Transverse colon (tissue), 4 donors: ENCODE measurements around the gene MOBP.

Source experiments
- POLR2A ChIP-seq: fragments of 450-650 bp; IDR thresholded peaks from one replicate; pipeline ENCODE4 v1.6.1; 2016; ENCODE audit warnings: antibody characterized with exemption, mild to moderate bottlenecking, moderate library complexity
- POLR2AphosphoS5 ChIP-seq, 3 donors: sonication (generic); formaldehyde crosslinking; IDR thresholded peaks; one replicate each; pipeline ENCODE4 v1.6.1; 2016; ENCODE audit warnings: antibody characterized with exemption in 3 of 3
- TF ChIP-seq, protein P1 (sequence below), 5 experiments: fragments of 200-600 bp in 3 of 5; fragments of 450-650 bp in 2 of 5; sonication (generic) in 3 of 5; IDR thresholded peaks; 1 replicate in 2 of 5; 2 replicates in 3 of 5; pipeline ENCODE4 v1.5.1; 2016 to 2017; ENCODE audit warnings: antibody characterized with exemption in 5 of 5, inconsistent platforms in 3 of 5, mild to moderate bottlenecking in 2 of 5, moderate library complexity in 1 of 5

DNA sequence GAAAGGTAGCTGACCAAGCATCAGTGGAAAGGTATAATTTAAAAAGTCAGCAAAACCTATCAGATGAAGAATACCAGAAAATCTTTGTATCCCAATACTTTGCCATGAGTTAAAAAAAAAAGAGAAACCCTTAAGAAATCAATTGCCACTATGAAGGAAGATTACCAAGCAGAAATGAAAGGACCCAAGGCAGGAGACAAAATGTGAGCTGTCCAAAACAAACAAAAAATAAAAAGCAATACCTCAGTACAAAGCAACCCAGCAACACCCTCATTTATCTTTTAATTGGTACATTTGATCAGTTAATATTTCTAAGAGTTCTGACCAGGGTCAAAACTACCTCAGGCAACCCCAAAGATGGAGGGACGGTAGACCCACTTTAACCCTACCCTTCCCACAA is 65.3 kb downstream of the MOBP start:
- TF ChIP-seq, protein P1, sequence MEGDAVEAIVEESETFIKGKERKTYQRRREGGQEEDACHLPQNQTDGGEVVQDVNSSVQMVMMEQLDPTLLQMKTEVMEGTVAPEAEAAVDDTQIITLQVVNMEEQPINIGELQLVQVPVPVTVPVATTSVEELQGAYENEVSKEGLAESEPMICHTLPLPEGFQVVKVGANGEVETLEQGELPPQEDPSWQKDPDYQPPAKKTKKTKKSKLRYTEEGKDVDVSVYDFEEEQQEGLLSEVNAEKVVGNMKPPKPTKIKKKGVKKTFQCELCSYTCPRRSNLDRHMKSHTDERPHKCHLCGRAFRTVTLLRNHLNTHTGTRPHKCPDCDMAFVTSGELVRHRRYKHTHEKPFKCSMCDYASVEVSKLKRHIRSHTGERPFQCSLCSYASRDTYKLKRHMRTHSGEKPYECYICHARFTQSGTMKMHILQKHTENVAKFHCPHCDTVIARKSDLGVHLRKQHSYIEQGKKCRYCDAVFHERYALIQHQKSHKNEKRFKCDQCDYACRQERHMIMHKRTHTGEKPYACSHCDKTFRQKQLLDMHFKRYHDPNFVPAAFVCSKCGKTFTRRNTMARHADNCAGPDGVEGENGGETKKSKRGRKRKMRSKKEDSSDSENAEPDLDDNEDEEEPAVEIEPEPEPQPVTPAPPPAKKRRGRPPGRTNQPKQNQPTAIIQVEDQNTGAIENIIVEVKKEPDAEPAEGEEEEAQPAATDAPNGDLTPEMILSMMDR (IDR thresholded peaks at IDR 0.05), result no peak
- TF ChIP-seq POLR2A, result no peak
- TF ChIP-seq POLR2AphosphoS5 (IDR thresholded peaks at IDR 0.05), result no peak
